Gastrocnemius medialis (tissue), 4 donors: Measurements from ENCODE around the gene FRMD6.

ENCODE experiments used
- CTCF ChIP-seq, 5 experiments: fragments of 450-650 bp in 3 of 5; fragments of 200-600 bp in 2 of 5; sonication (generic) in 2 of 5; IDR thresholded peaks in 4 of 5; conservative IDR thresholded peaks in 1 of 5; 1 replicate in 4 of 5; 2 replicates in 1 of 5; pipeline ENCODE4 v1.5.1; 2016 to 2019; ENCODE audit warnings: antibody characterized with exemption in 5 of 5, mild to moderate bottlenecking in 3 of 5, moderate library complexity in 3 of 5
- POLR2A ChIP-seq, 2 donors: fragments of 450-650 bp; IDR thresholded peaks; one replicate each; pipeline ENCODE4 v1.6.1; 2017; ENCODE audit warnings: antibody characterized with exemption in 2 of 2, mild to moderate bottlenecking in 2 of 2, moderate library complexity in 2 of 2

GRCh38 chr14:51684760-51685159 is 33.0 kb downstream of the FRMD6 start:
- TF ChIP-seq CTCF (IDR thresholded peaks at IDR 0.05 in 4 of 5, conservative IDR thresholded peaks at IDR 0.05 in 1 of 5) (no peak), POLR2A (IDR thresholded peaks at IDR 0.05) (no peak)
